Brain pericyte (primary cell): Measurements from ENCODE around the gene DCD.
"Not testable (repeated sequence)": the region's sequence is repeated elsewhere in the genome, so short reads cannot be mapped to it uniquely, and the experiment has no call there.

ENCODE experiments used
- DNase-seq: peaks from one replicate; pipeline ENCODE4 v3.0.0-alpha.2; 2012; ENCODE audit warnings: low read depth, low spot score

Gene DCD

GRCh38 chr12:54648265-54648664, at the start of gene DCD:
DCD (minus strand) TSS chr12:54648365; CDS start chr12:54648303, 62 bp downstream.
- no peak for DNase-seq

GRCh38 chr12:54697851-54698250, 49.7 kb upstream of the DCD start:
- no peak for DNase-seq

GRCh38 chr12:54692353-54692752, 44.2 kb upstream of the DCD start:
- DNase-seq = no peak

- DNase-seq = no peak
These were observed 41.8 kb upstream of the DCD start for GRCh38 chr12:54689984-54690383.

GRCh38 chr12:54689034-54689372, 40.8 kb upstream of the DCD start:
- no peak for DNase-seq

- no peak for DNase-seq
These were observed 40.3 kb upstream of the DCD start for GRCh38 chr12:54688309-54689033.

- no peak for DNase-seq
These were observed 36.8 kb upstream of the DCD start for GRCh38 chr12:54684636-54685630.

GRCh38 chr12:54683398-54683797, 35.2 kb upstream of the DCD start:
- DNase-seq = no peak

GRCh38 chr12:54682674-54683073, 34.5 kb upstream of the DCD start:
- DNase-seq = no peak

GRCh38 chr12:54680374-54680773, 32.2 kb upstream of the DCD start:
- DNase-seq = no peak

- DNase-seq = no peak
These were observed 30.0 kb upstream of the DCD start for GRCh38 chr12:54678131-54678530.

- no peak for DNase-seq
These were observed 19.8 kb upstream of the DCD start for GRCh38 chr12:54667945-54668344.

- no peak for DNase-seq
These were observed 17.8 kb upstream of the DCD start for GRCh38 chr12:54666008-54666407.

- DNase-seq = not testable (repeated sequence)
These were observed 17.0 kb upstream of the DCD start for GRCh38 chr12:54665022-54665635.

GRCh38 chr12:54663603-54664002, 15.4 kb upstream of the DCD start:
- no peak for DNase-seq

- DNase-seq = no peak
These were observed 13.9 kb upstream of the DCD start for GRCh38 chr12:54662026-54662425.

GRCh38 chr12:54661048-54661447, 12.9 kb upstream of the DCD start:
- DNase-seq = no peak

GRCh38 chr12:54660320-54660962, 12.3 kb upstream of the DCD start:
- DNase-seq = no peak

GRCh38 chr12:54658306-54659264, 10.4 kb upstream of the DCD start:
- DNase-seq = no peak

- no peak for DNase-seq
These were observed 9.0 kb upstream of the DCD start for GRCh38 chr12:54657105-54657607.
